Gastrocnemius medialis (tissue), 4 donors: Measurements from ENCODE around the gene PPIL1. TPM values are rescaled to one million over a fixed set of nuclear protein-coding genes. Genes with fewer than 3 reads are reported as not detected.
A peak's percentile ranks its signal among the peaks of the same experiment; 100 is the strongest.

Experiments
- ATAC-seq, 2 donors: fragments of 150-250 bp; one replicate each; pipeline ENCODE4 v1.9.1; 2016
- DNase-seq, 2 donors: peaks; one replicate each; pipeline ENCODE4 v3.0.0-alpha.2; 2019
- H3K27ac ChIP-seq, 4 donors: fragments of 200-600 bp; sonication (generic); 1 replicate in 1 of 4; 2 replicates in 3 of 4; pipeline ENCODE4 v1.5.1; 2016 to 2018; ENCODE audit warnings: mild to moderate bottlenecking in 2 of 4, moderate library complexity in 1 of 4
- H3K27me3 ChIP-seq, 3 donors: fragments of 200-600 bp; sonication (generic) in 2 of 3; 1 replicate in 1 of 3; 2 replicates in 2 of 3; pipeline versions ENCODE4 v1.5.1 to v1.6.0; 2016 to 2019; ENCODE audit warnings: mild to moderate bottlenecking in 1 of 3, moderate library complexity in 1 of 3
- H3K36me3 ChIP-seq, 2 donors: fragments of 200-600 bp; sonication (generic) in 1 of 2; one replicate each; pipeline ENCODE4 v1.5.1; 2017 to 2018
- H3K4me1 ChIP-seq, 2 donors: fragments of 200-600 bp; sonication (generic) in 1 of 2; one replicate each; pipeline ENCODE4 v1.5.1; 2016 to 2017; ENCODE audit warnings: mild to moderate bottlenecking in 2 of 2
- H3K4me3 ChIP-seq, 4 donors: fragments of 200-600 bp; sonication (generic) in 3 of 4; 1 replicate in 1 of 4; 2 replicates in 3 of 4; pipeline ENCODE4 v1.5.1; 2016 to 2019; ENCODE audit warnings: mild to moderate bottlenecking in 2 of 4
- H3K9me3 ChIP-seq, 3 donors: fragments of 200-600 bp; sonication (generic) in 2 of 3; 1 replicate in 1 of 3; 2 replicates in 2 of 3; pipeline ENCODE4 v1.5.1; 2016 to 2019
- CTCF ChIP-seq, 5 experiments: fragments of 450-650 bp in 3 of 5; fragments of 200-600 bp in 2 of 5; sonication (generic) in 2 of 5; IDR thresholded peaks in 4 of 5; conservative IDR thresholded peaks in 1 of 5; 1 replicate in 4 of 5; 2 replicates in 1 of 5; pipeline ENCODE4 v1.5.1; 2016 to 2019; ENCODE audit warnings: antibody characterized with exemption in 5 of 5, mild to moderate bottlenecking in 3 of 5, moderate library complexity in 3 of 5
- POLR2A ChIP-seq, 2 donors: fragments of 450-650 bp; IDR thresholded peaks; one replicate each; pipeline ENCODE4 v1.6.1; 2017; ENCODE audit warnings: antibody characterized with exemption in 2 of 2, mild to moderate bottlenecking in 2 of 2, moderate library complexity in 2 of 2
- in situ Hi-C, 4 donors: fragments of 200-750 bp; cut with MboI; loops; one replicate each; pipeline versions ENCODE4 v1.15.0 to v1.8.0; 2017; ENCODE audit warnings: low sequenced_read_pairs in 4 of 4
- intact Hi-C: fragments of 100-400 bp; cut with DNase I; formaldehyde crosslinking; loops from one replicate; pipeline ENCODE4 v1.15.1; 2023; ENCODE audit warnings: low total_unique reads
- total RNA-seq, 4 donors: library from RNA; depleted of rRNA; stranded (reverse); fragments of >200 nt; gene quantifications; one replicate each; pipeline versions ENCODE4 v1.1.0 to v1.2.3, GENCODE V29; 2016

Gene PPIL1
- total RNA-seq, 4 donors from 2014 or later: 5.4 to 18.7 (median 16.8) TPM

DNA sequence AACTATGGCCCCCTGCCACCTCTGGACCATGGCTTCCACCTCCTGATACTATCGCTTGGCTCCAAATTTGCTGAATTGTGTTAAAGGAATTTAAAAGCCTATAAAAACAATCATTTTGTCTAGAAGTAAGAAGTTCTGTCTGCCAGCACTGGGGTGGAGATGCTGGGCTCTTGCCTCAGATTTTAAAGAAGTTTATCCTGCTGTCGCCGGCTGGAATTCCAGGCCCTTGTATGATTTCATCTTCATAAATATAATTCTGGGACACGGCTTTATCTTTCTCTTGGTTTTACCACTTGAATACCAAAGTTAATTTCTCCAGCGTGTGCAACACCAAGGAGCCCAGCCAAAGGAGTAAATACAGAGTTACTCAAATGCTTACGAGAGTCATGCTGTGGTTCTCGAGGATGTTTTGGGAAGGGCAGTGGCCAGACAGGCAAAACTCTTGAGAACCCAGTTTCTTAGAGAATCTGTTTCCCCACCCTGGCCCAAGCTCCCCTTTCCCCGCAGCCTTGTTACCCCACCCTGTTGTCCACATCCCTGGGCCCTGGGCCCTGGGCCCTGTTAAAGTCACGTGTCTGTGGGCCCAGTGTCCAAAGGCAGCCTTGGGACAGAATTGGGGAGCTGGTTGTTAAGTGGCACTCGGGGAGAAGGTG, 43.1 kb upstream of the PPIL1 start:
- intact Hi-C loops (no loop called here), in situ Hi-C loops (no loop called here)
- TF ChIP-seq CTCF (IDR thresholded peaks at IDR 0.05 in 4 of 5, conservative IDR thresholded peaks at IDR 0.05 in 1 of 5) (no peak), POLR2A (IDR thresholded peaks at IDR 0.05) (no peak)
- Histone ChIP-seq H3K4me1 (peaks cover 13 to 24% of the 10 kb centered on the region in 2 donors), H3K9me3 (no peaks in the 10 kb centered on the region), H3K4me3 (no peak overlapping the region), H3K27me3 (no peaks in the 10 kb centered on the region), H3K27ac (peak overlapping the region; percentile 38 to 55 (median 51)), H3K36me3 (peaks cover 0 to 78% of the 10 kb centered on the region in 2 donors)
- DNase-seq: peak in 1 of 2 donors; percentile 58
- ATAC-seq: peak; percentile 58 to 60

DNA sequence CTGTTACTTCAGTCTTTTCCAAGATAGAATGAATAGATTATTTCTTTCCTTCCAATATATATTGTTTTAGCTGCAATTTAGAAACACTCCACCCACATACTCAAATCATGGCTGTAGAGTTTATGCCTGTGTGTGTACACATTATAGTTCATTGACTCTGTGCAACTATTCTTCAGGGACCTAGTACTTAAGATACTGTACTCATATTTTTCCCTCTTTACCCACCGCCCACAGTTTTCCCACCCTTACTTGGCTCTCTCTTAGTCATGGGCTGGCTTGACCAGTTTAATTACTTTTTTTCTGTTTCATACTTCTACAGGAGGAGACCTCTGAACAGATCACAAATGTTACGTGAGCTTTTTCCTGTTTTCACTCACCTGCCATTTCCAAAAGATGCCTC, 41.5 kb upstream of the PPIL1 start:
- H3K36me3 ChIP-seq: peaks cover 0 to 74% of the 10 kb centered on the region in 2 donors
- intact Hi-C loops: no loop called here
- in situ Hi-C loops: no loop called here
- DNase-seq: no peak
- no peak for TF ChIP-seq CTCF (IDR thresholded peaks at IDR 0.05 in 4 of 5, conservative IDR thresholded peaks at IDR 0.05 in 1 of 5)
- TF ChIP-seq POLR2A (IDR thresholded peaks at IDR 0.05): no peak
- no peak overlapping the region for H3K4me3 ChIP-seq
- no peaks in the 10 kb centered on the region for H3K27me3 ChIP-seq
- no peak overlapping the region for H3K27ac ChIP-seq
- no peaks in the 10 kb centered on the region for H3K9me3 ChIP-seq
- peaks cover 13 to 24% of the 10 kb centered on the region in 2 donors for H3K4me1 ChIP-seq
- no peak for ATAC-seq

DNA sequence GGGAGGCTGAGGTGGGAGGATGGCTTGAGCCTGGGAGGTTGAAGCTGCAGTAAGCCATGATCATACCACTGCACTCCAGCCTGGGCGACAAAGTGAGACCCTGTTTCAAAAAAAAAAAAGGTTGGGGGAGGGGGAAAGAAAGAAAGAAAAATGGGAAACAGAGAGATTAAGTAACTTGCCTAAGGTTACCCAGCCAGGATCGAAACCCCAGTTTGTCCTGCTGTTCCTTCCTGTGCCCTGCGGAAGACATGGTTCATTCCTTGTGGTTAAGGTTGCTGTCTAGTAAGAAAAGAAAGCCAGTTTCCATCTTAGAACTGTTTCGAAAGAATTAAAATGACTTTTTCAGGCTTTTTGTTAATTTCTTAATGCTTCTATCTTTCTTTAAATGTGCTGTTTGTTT, 41.0 kb upstream of the PPIL1 start:
- no peak overlapping the region for H3K27ac ChIP-seq
- peaks cover 0 to 70% of the 10 kb centered on the region in 2 donors for H3K36me3 ChIP-seq
- no peak for TF ChIP-seq POLR2A (IDR thresholded peaks at IDR 0.05)
- TF ChIP-seq CTCF (IDR thresholded peaks at IDR 0.05 in 4 of 5, conservative IDR thresholded peaks at IDR 0.05 in 1 of 5): no peak
- H3K27me3 ChIP-seq: no peaks in the 10 kb centered on the region
- ATAC-seq: no peak
- intact Hi-C loops: no loop called here
- no peak overlapping the region for H3K4me3 ChIP-seq
- peaks cover 13 to 24% of the 10 kb centered on the region in 2 donors for H3K4me1 ChIP-seq
- in situ Hi-C loops: no loop called here
- H3K9me3 ChIP-seq: no peaks in the 10 kb centered on the region
- DNase-seq: no peak

- Histone ChIP-seq H3K4me1 (peaks cover 10 to 11% of the 10 kb centered on the region in 2 donors), H3K27ac (no peak overlapping the region), H3K9me3 (no peaks in the 10 kb centered on the region), H3K27me3 (no peaks in the 10 kb centered on the region), H3K36me3 (peaks cover 0 to 59% of the 10 kb centered on the region in 2 donors), H3K4me3 (no peak overlapping the region)
- ATAC-seq (peak; percentile 56 to 72), DNase-seq (peak; percentile 32 to 63)
- in situ Hi-C loops (no loop called here), intact Hi-C loops (no loop called here)
- TF ChIP-seq CTCF (IDR thresholded peaks at IDR 0.05 in 4 of 5, conservative IDR thresholded peaks at IDR 0.05 in 1 of 5): peak in 2 of 5 experiments; percentile 16 to 28
- TF ChIP-seq POLR2A (IDR thresholded peaks at IDR 0.05): no peak
Observed at GRCh38 chr6:36914227-36914794, 39.7 kb upstream of the PPIL1 start.
